GM19397 (cell line): ENCODE data around the gene RAB14.
A peak's percentile ranks its signal among the peaks of the same experiment; 100 is the strongest.
"Not testable (repeated sequence)": the region's sequence is repeated elsewhere in the genome, so short reads cannot be mapped to it uniquely, and the experiment has no call there.

Experiments
- ATAC-seq: cut with Tn5 transposase; IDR thresholded peaks from one replicate; pipeline ENCODE4 v1.9.1; 2021; ENCODE audit warnings: mild to moderate bottlenecking, moderate library complexity; ENCODE audit not compliant: unreplicated experiment

Gene RAB14

DNA sequence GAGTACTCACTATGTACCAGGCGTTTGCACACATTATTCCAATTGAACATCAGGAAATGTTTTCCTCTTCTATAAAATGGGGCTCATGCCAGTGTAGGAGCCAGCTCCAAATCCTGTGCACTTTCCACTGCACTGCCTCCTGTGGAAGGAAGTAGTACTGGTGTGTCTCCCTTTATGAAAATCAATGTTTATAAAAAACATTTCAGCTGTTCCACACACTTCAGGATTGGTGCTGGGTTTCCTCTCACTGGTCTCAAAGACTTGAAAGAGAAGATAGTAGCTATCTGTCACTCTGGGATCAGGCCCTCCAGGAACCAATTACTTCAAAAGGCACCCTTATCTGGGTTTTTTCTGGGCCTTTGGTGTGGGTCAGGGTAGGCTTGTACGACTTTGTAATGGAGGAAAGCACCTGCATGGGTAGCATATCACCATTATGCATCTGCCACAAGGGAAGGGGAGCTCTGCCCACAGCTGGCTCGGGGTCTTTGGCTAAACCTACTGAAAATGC lies 32.5 kb downstream of the RAB14 start:
- ATAC-seq, result no peak

- no peak for ATAC-seq
These were observed 33.6 kb downstream of the RAB14 start for GRCh38 chr9:121168052-121168451.

- ATAC-seq, result no peak
These were observed 41.6 kb downstream of the RAB14 start for GRCh38 chr9:121160025-121160424.

DNA sequence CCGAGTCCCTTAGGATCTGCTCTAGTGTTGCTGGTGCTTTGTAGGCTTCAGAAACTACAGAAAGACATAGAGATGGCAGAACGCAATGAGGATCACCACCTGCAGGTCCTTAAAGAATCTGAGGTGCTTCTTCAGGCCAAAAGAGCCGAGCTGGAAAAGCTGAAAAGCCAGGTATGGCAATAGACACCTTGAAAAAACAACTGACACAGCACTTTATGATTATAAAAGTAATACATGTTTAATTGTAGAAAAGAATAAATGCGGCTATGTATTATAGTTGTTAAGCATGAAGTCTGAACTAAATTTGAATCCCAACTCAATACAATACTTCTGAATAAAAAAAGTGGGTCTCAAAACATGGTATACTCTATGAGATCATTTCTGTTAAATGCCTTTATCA lies 43.7 kb downstream of the RAB14 start:
- no peak for ATAC-seq

- ATAC-seq, result peak; percentile 61
These were observed 45.4 kb downstream of the RAB14 start for GRCh38 chr9:121156263-121156731.

- ATAC-seq, result no peak
These were observed 46.9 kb downstream of the RAB14 start for GRCh38 chr9:121154782-121155181.

GRCh38 chr9:121153642-121154041 lies 48.0 kb downstream of the RAB14 start:
- no peak for ATAC-seq

DNA sequence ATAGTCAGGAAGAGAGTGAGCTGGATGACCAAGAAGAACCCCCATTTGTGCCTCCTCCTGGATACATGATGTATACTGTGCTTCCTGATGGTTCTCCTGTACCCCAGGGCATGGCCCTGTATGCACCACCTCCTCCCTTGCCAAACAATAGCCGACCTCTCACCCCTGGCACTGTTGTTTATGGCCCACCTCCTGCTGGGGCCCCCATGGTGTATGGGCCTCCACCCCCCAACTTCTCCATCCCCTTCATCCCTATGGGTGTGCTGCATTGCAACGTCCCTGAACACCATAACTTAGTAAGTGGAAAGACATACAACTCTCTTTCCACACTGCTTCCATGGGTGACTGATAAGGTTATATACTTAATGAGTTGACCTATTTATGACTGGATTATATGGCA lies 51.5 kb downstream of the RAB14 start:
- ATAC-seq, result no peak

GRCh38 chr9:121144482-121144881 lies 57.2 kb downstream of the RAB14 start:
- no peak for ATAC-seq

- no peak for ATAC-seq
These were observed 57.9 kb downstream of the RAB14 start for GRCh38 chr9:121143771-121144170.

GRCh38 chr9:121141706-121142105 lies 60.0 kb downstream of the RAB14 start:
- ATAC-seq, result no peak

GRCh38 chr9:121141306-121141705 lies 60.4 kb downstream of the RAB14 start:
- no peak for ATAC-seq

GRCh38 chr9:121140162-121140561 lies 61.5 kb downstream of the RAB14 start:
- ATAC-seq, result no peak

GRCh38 chr9:121138973-121139372 lies 62.7 kb downstream of the RAB14 start:
- ATAC-seq, result no peak

GRCh38 chr9:121138561-121138960 lies 63.1 kb downstream of the RAB14 start:
- no peak for ATAC-seq

DNA sequence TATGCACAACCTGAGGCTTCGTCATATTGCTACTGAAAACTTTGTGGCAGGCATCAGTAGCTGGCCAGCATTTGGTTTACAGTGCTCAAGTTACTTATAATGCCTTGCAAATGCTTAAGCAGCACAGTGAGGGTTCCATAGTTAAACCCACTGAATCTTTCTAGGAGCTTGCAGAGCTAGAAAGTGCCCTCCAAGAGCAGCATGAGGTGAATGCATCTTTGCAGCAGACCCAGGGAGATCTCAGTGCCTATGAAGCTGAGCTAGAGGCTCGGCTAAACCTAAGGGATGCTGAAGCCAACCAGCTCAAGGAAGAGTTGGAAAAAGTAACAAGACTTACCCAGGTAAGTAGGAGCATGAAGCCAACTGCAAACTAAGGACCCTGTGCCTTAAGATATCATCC lies 66.0 kb downstream of the RAB14 start:
- ATAC-seq, result no peak

DNA sequence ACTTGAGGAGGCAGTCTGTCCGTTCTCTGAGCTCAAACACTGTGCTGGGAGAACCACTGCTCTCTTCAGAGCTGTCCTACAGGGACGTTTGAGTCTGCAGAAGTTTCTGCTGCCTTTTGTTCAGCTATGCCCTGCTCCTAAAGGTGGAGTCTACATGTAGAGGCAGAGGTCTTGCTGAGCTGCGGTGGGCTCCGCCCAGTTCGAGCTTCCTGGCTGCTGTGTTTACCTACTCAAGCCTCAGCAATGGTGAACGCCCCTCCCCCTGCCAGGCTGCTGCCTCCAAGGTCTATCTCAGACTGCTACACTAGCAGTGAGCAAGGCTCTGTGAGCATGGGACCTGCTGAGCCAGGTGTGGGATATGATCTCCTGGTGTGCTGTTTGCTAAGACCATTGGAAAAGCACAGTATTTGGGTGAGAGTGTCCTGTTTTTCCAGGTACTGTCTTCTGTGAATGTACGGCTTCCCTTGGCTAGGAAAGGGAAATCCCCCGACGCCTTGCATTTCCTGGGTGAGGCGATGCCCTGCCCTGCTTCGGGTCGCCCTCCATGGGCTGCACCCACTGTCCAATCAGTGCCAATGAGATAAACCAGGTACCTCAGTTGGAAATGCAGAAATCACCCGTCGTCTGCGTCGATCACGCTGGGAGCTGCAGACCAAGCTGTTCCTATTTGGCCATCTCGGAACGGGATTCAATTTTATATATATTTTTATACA lies 68.4 kb downstream of the RAB14 start:
- ATAC-seq, result no peak

- ATAC-seq, result not testable (repeated sequence)
These were observed 72.3 kb downstream of the RAB14 start for GRCh38 chr9:121129384-121129783.
